ENCODE data around the gene TP53BP1. TPM values are rescaled to one million over a fixed set of nuclear protein-coding genes. Genes with fewer than 3 reads are reported as not detected.

Gene TP53BP1
- total RNA-seq, 1 donor from 2014 or later: 138 TPM

GRCh38 chr15:43433661-43434303, 59.2 kb downstream of the TP53BP1 start:
- H3K36me3 Mint-ChIP-seq (ENCODE audit: insufficient read depth): peaks cover 17% of the 10 kb centered on the region
- H3K9me3 Mint-ChIP-seq (ENCODE audit: low read depth): no peaks in the 10 kb centered on the region
- H3K27ac Mint-ChIP-seq: peak overlapping the region; percentile 57
- H3K27me3 Mint-ChIP-seq: no peaks in the 10 kb centered on the region
- no peak for TF ChIP-seq CTCF (IDR thresholded peaks at IDR 0.05; ENCODE audit: unreplicated experiment)
- H3K4me3 Mint-ChIP-seq (ENCODE audit: low read depth): no peak overlapping the region
- DNase-seq (ENCODE audit: low spot score, unreplicated experiment): no peak
- no peaks in the 10 kb centered on the region for H3K4me1 Mint-ChIP-seq (ENCODE audit: low read depth)

GRCh38 chr15:43433165-43433564, 59.8 kb downstream of the TP53BP1 start:
- DNase-seq (ENCODE audit: low spot score, unreplicated experiment): no peak
- H3K9me3 Mint-ChIP-seq (ENCODE audit: low read depth): no peaks in the 10 kb centered on the region
- no peak for TF ChIP-seq CTCF (IDR thresholded peaks at IDR 0.05; ENCODE audit: unreplicated experiment)
- H3K27me3 Mint-ChIP-seq: no peaks in the 10 kb centered on the region
- H3K4me1 Mint-ChIP-seq (ENCODE audit: low read depth): no peaks in the 10 kb centered on the region
- peaks cover 18% of the 10 kb centered on the region for H3K36me3 Mint-ChIP-seq (ENCODE audit: insufficient read depth)
- no peak overlapping the region for H3K27ac Mint-ChIP-seq
- no peak overlapping the region for H3K4me3 Mint-ChIP-seq (ENCODE audit: low read depth)

- H3K4me1 Mint-ChIP-seq (ENCODE audit: low read depth): no peaks in the 10 kb centered on the region
- H3K36me3 Mint-ChIP-seq (ENCODE audit: insufficient read depth): peaks cover 29% of the 10 kb centered on the region
- no peak overlapping the region for H3K27ac Mint-ChIP-seq
- no peaks in the 10 kb centered on the region for H3K27me3 Mint-ChIP-seq
- H3K9me3 Mint-ChIP-seq (ENCODE audit: low read depth): no peaks in the 10 kb centered on the region
- no peak for DNase-seq (ENCODE audit: low spot score, unreplicated experiment)
- H3K4me3 Mint-ChIP-seq (ENCODE audit: low read depth): no peak overlapping the region
- no peak for TF ChIP-seq CTCF (IDR thresholded peaks at IDR 0.05; ENCODE audit: unreplicated experiment)
These were observed 63.3 kb downstream of the TP53BP1 start for GRCh38 chr15:43429687-43430086.

GRCh38 chr15:43423793-43424192, 69.2 kb downstream of the TP53BP1 start:
- Mint-ChIP-seq H3K4me3 (ENCODE audit: low read depth) (no peak overlapping the region), H3K27me3 (no peaks in the 10 kb centered on the region), H3K36me3 (ENCODE audit: insufficient read depth) (peaks cover 42% of the 10 kb centered on the region), H3K9me3 (ENCODE audit: low read depth) (no peaks in the 10 kb centered on the region), H3K4me1 (ENCODE audit: low read depth) (no peaks in the 10 kb centered on the region), H3K27ac (peak overlapping the region; percentile 3)
- DNase-seq (ENCODE audit: low spot score, unreplicated experiment): no peak
- TF ChIP-seq CTCF (IDR thresholded peaks at IDR 0.05; ENCODE audit: unreplicated experiment): no peak

- H3K4me1 Mint-ChIP-seq (ENCODE audit: low read depth): no peaks in the 10 kb centered on the region
- no peak for DNase-seq (ENCODE audit: low spot score, unreplicated experiment)
- TF ChIP-seq CTCF (IDR thresholded peaks at IDR 0.05; ENCODE audit: unreplicated experiment): no peak
- H3K9me3 Mint-ChIP-seq (ENCODE audit: low read depth): no peaks in the 10 kb centered on the region
- H3K4me3 Mint-ChIP-seq (ENCODE audit: low read depth): no peak overlapping the region
- no peak overlapping the region for H3K27ac Mint-ChIP-seq
- H3K36me3 Mint-ChIP-seq (ENCODE audit: insufficient read depth): peaks cover 37% of the 10 kb centered on the region
- no peaks in the 10 kb centered on the region for H3K27me3 Mint-ChIP-seq
These were observed 72.1 kb downstream of the TP53BP1 start for GRCh38 chr15:43420876-43421275.
